ENCODE results near the gene APP.

APP gene

GRCh38 chr21:25895565-25896205, 274.9 kb downstream of the APP start:
- no peak for DNase-seq

GRCh38 chr21:25893191-25893590, 277.4 kb downstream of the APP start:
- DNase-seq, result no peak

GRCh38 chr21:25891596-25891995, 279.0 kb downstream of the APP start:
- no peak for DNase-seq

- no peak for DNase-seq
These were observed 280.6 kb downstream of the APP start for GRCh38 chr21:25890001-25890400.

- no peak for DNase-seq
These were observed 281.9 kb downstream of the APP start for GRCh38 chr21:25888711-25889110.

GRCh38 chr21:25887646-25888306, 282.8 kb downstream of the APP start:
- DNase-seq, result no peak

GRCh38 chr21:25887166-25887565, 283.4 kb downstream of the APP start:
- no peak for DNase-seq

- no peak for DNase-seq
These were observed 284.7 kb downstream of the APP start for GRCh38 chr21:25885880-25886279.

GRCh38 chr21:25885405-25885804, 285.2 kb downstream of the APP start:
- DNase-seq, result no peak

GRCh38 chr21:25884311-25884710, 286.3 kb downstream of the APP start:
- DNase-seq, result no peak

GRCh38 chr21:25881524-25882376, 288.8 kb downstream of the APP start:
- no peak for DNase-seq

GRCh38 chr21:25879203-25879602, 291.4 kb downstream of the APP start:
- no peak for DNase-seq

GRCh38 chr21:25878344-25878743, 292.2 kb downstream of the APP start:
- DNase-seq, result no peak

- no peak for DNase-seq
These were observed 298.3 kb downstream of the APP start for GRCh38 chr21:25872271-25872670.

GRCh38 chr21:25871566-25871965, 299.0 kb downstream of the APP start:
- DNase-seq, result no peak

- DNase-seq, result no peak
These were observed 300.5 kb downstream of the APP start for GRCh38 chr21:25870084-25870483.

GRCh38 chr21:25867061-25867460, 303.5 kb downstream of the APP start:
- DNase-seq, result no peak

GRCh38 chr21:25863747-25864146, 306.8 kb downstream of the APP start:
- no peak for DNase-seq

- no peak for DNase-seq
These were observed 307.5 kb downstream of the APP start for GRCh38 chr21:25863031-25863430.

- DNase-seq, result no peak
These were observed 308.0 kb downstream of the APP start for GRCh38 chr21:25862596-25862995.

- no peak for DNase-seq
These were observed 308.5 kb downstream of the APP start for GRCh38 chr21:25862112-25862511.

GRCh38 chr21:25859235-25859929, 311.2 kb downstream of the APP start:
- DNase-seq, result no peak

- no peak for DNase-seq
These were observed 312.2 kb downstream of the APP start for GRCh38 chr21:25858325-25858724.

All from GOT3 (cell line).